Fibroblast of mammary gland (primary cell): ENCODE data around the gene CHD1.

Source experiments
- DNase-seq: peaks from one replicate; pipeline ENCODE4 v3.0.0-alpha.2; 2010; ENCODE audit warnings: low read depth
- H3K4me3 ChIP-seq: 2 replicates; pipeline ENCODE4 v1.5.1; 2011; ENCODE audit warnings: low read depth, mild to moderate bottlenecking, low read length, moderate library complexity; ENCODE audit not compliant: control insufficient read depth
- CTCF ChIP-seq: conservative IDR thresholded peaks from 2 replicates; pipeline ENCODE4 v1.5.1; 2011; ENCODE audit warnings: low read depth, low read length, inconsistent platforms; ENCODE audit not compliant: control insufficient read depth, insufficient read depth

CHD1 gene

GRCh38 chr5:98927989-98928872, 576 bp downstream of the CHD1 start:
- TF ChIP-seq CTCF: no peak
- H3K4me3 ChIP-seq: peak overlapping the region; percentile 95
- DNase-seq: peak; percentile 64

- no peak for TF ChIP-seq CTCF
- DNase-seq: peak; percentile 75
- peak overlapping the region; percentile 95 for H3K4me3 ChIP-seq
Measured at GRCh38 chr5:98927242-98927988, 1.4 kb downstream of the CHD1 start.

- no peak overlapping the region for H3K4me3 ChIP-seq
- no peak for TF ChIP-seq CTCF
- no peak for DNase-seq
Measured at GRCh38 chr5:98923966-98924365, 4.8 kb downstream of the CHD1 start.

- TF ChIP-seq CTCF: no peak
- H3K4me3 ChIP-seq: no peak overlapping the region
- no peak for DNase-seq
Measured at GRCh38 chr5:98921947-98922505, 6.8 kb downstream of the CHD1 start.

GRCh38 chr5:98917433-98917832, 11.4 kb downstream of the CHD1 start:
- DNase-seq: no peak
- no peak overlapping the region for H3K4me3 ChIP-seq
- TF ChIP-seq CTCF: no peak

GRCh38 chr5:98916540-98916939, 12.3 kb downstream of the CHD1 start:
- no peak for TF ChIP-seq CTCF
- no peak overlapping the region for H3K4me3 ChIP-seq
- no peak for DNase-seq
